ENCODE measurements around the gene ZNF783.
"Not testable (repeated sequence)": the region's sequence is repeated elsewhere in the genome, so short reads cannot be mapped to it uniquely, and the experiment has no call there.

ZNF783 gene

GRCh38 chr7:149240637-149241036, 21.4 kb upstream of the ZNF783 start:
- no peak for DNase-seq (ENCODE audit: low spot score)

GRCh38 chr7:149241696-149242095, 20.3 kb upstream of the ZNF783 start:
- DNase-seq (ENCODE audit: low spot score), result no peak

DNA sequence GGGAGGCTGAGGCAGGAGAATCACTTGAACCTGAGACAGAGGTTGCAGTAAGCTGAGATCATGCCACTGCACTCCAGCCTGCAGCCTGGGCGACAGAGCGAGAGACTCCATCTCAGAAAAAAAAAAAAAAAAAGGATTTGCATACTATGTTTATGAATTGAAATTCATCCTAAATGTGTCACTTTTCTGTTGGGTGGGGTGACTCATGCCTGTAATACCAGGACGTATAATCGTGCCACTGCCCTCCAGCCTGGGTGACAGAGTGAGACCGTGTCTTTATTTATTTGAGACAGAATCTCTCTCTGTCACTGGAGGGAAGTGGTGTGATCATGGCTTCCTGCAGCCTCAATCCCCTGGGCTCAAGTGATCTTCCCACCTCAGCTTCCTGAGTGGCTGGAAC, 16.8 kb upstream of the ZNF783 start:
- peak; percentile 36 for DNase-seq (ENCODE audit: low spot score)

- no peak for DNase-seq (ENCODE audit: low spot score)
Measured at GRCh38 chr7:149245744-149246143, 16.3 kb upstream of the ZNF783 start.

DNA sequence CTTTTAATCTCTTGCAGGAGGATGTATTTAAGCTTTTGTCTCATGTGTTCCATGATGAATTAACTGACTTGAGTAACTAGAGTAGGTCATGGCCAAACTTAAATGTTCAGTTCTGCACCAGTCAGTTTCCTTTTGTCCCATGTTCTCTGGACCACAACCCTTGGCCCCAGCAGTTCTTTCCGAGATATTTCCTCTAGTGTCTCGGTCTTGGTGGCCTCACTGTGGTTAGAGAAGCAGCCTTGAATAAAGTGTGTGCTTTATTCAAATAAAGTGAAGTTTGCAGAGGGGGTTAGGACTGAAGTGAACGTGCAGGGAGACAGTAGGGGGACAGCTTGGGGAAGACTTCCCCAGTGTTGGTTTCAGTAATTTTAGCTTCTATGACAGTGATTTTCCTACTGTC, 13.2 kb upstream of the ZNF783 start:
- no peak for DNase-seq (ENCODE audit: low spot score)

DNA sequence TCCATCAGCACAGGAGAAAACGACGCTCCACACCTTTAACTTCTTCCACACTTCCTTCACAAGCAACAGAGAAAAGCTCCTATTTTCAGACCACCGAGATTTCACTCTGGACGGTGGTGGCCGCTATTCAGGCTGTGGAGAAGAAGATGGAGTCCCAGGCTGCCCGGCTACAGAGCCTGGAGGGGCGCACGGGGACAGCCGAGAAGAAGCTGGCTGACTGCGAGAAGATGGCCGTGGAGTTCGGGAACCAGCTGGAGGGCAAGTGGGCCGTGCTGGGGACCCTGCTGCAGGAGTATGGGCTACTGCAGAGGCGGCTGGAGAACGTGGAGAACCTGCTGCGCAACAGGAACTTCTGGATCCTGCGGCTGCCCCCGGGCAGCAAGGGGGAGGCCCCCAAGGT, 11.8 kb upstream of the ZNF783 start:
- DNase-seq (ENCODE audit: low spot score), result not testable (repeated sequence)

GRCh38 chr7:149251518-149251917, 10.5 kb upstream of the ZNF783 start:
- not testable (repeated sequence) for DNase-seq (ENCODE audit: low spot score)

DNA sequence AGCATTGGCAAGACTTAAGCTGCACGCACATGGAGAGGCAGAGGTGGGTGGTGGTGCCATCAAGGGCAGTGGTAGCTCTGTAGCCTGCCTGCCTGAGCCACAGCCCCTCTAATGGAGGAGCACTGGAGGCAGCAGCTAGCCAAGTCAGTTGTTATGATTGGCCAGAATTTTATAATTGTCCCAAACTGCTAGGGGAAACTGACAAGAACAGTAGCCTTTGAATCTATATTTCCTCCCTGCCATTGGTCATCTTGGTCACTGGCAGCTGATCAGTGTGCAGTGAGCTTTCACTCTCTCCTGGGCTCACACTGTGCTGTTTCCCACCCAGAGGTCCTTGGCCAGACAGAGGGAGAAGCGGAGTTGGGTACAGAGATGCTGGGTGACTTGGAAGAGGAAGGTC, 9.6 kb upstream of the ZNF783 start:
- no peak for DNase-seq (ENCODE audit: low spot score)

- no peak for DNase-seq (ENCODE audit: low spot score)
Measured at GRCh38 chr7:149253665-149254064, 8.3 kb upstream of the ZNF783 start.

DNA sequence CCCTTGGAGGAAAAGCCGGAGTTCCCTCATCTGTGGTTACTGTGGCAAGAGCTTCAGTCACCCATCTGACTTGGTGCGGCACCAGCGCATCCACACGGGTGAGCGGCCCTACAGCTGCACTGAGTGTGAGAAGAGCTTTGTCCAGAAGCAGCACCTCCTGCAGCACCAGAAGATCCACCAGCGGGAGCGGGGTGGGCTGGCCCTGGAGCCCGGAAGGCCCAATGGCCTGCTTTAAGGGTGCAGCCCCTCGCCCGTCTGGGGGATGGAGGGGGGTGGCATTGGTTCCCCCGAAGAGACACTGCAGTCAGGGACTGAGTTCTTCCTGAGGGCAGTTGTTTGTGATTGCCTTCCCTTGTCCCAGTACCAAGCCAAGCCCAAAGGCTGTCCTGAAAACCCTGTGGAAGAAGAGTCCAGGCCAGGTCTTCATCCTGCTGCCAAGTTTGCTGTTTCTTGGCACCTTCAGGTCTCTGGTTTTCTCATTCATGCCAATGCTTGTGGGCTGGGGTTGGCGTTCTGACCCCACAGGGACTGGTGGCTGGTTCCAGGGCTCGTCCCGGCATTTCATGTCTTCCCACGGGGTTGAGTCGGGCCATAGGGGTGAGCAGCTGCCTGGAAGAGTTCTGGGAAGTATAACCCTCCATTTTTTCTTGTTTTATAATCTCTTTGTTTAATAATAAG, 7.7 kb upstream of the ZNF783 start:
- no peak for DNase-seq (ENCODE audit: low spot score)

DNA sequence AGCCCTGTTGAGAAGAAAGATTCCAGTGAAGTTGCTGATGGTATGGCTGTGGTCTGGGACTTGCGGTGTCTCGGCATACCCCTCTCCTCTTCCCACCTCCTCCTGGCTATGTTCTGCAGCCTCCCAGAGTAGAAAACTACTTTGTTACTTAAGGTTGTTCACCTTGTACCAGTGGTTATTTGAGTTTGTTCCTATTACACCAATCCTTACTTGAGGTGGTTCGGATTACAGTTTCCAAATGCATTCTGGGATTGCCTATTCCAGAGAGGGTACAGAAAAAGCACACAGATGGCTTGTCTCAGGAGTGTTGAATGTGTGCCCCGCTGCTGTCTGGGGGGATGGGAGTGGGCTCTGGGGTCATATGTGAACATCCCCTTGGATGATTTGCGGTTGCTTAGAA, 6.8 kb upstream of the ZNF783 start:
- DNase-seq (ENCODE audit: low spot score), result no peak

DNA sequence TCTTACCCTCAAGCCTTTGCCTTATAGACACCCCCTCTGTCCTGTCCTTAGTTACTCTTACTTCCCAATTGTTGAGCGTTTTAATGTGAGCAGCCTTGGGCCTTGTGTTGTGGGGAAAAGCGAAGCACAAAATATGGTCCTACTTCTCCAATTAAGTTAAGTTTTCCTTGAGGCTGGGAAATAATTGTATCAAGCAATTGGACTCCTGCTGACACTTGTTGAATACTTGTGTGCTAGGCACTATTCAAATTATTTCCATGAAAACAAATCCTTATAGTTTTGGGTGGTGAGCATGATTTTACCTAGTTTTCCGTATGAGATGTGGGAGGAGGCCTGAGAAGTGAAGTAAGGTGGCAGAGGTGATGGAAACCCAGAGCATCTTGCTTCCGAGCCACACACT, 5.4 kb upstream of the ZNF783 start:
- no peak for DNase-seq (ENCODE audit: low spot score)

GRCh38 chr7:149257146-149257545, 4.8 kb upstream of the ZNF783 start:
- DNase-seq (ENCODE audit: low spot score), result no peak

- DNase-seq (ENCODE audit: low spot score), result no peak
Measured at GRCh38 chr7:149261316-149261828, 624 bp upstream of the ZNF783 start.

- DNase-seq (ENCODE audit: low spot score), result no peak
Measured at GRCh38 chr7:149266451-149266850, 4.5 kb downstream of the ZNF783 start.

DNA sequence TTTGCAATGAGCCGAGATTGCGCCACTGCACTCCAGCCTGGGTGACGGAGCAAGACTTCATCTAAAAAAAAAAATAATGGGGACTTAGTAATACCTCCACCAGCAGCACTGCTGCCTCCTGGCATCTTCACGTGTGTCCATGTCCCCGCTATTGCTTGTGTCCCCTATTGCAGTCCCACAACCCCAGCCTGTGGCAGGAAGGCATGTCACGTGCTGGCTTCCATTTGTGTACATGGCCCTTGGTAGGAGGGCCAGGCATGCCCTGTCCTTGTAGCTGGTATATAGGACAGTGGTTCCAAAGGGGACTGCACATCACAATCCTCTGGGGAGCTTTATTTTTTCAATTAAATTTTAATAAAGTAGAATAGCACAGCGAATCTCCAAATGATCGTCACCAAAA, 5.7 kb downstream of the ZNF783 start:
- no peak for DNase-seq (ENCODE audit: low spot score)

DNA sequence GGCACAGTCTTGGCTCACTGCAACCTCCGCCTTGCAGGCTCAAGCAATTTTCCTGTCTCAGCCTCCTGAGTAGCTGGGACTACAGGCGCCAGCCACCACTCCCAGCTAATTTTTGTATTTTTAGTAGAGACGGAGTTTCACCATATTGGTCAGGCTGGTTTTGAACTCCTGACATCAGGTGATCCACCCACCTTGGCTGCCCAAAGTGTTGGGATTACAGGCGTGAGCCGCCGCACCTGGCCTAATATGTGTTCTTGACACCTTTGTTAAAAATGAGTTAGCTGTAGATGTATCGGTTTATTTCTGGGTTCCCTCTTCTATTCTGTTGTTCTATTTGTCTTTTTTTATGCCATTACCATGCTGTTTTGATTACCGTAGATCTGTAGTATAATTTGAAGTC, 12.4 kb downstream of the ZNF783 start:
- not testable (repeated sequence) for DNase-seq (ENCODE audit: low spot score)

- no peak for DNase-seq (ENCODE audit: low spot score)
Measured at GRCh38 chr7:149277871-149278270, 15.9 kb downstream of the ZNF783 start.

DNA sequence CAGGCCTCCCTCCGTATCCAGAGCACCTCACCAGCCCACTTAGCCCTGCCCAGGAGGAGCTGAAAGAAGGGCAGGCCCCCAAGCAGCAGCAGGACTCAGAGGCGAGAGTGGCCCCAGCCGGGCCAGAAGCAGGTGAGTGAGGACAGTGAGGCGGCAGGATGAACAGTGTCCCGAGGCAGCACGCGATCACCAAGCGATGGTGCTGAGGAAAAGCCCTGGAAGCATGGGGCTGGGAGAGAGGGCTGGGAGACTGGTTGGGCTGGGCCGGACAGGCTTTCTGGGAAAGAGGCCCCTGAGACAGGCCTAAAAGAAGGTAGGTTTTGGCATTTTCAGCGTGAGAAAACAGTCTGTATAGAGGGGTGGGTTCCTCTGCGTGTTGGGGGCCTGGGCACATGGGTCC, 16.4 kb downstream of the ZNF783 start:
- DNase-seq (ENCODE audit: low spot score), result no peak

DNA sequence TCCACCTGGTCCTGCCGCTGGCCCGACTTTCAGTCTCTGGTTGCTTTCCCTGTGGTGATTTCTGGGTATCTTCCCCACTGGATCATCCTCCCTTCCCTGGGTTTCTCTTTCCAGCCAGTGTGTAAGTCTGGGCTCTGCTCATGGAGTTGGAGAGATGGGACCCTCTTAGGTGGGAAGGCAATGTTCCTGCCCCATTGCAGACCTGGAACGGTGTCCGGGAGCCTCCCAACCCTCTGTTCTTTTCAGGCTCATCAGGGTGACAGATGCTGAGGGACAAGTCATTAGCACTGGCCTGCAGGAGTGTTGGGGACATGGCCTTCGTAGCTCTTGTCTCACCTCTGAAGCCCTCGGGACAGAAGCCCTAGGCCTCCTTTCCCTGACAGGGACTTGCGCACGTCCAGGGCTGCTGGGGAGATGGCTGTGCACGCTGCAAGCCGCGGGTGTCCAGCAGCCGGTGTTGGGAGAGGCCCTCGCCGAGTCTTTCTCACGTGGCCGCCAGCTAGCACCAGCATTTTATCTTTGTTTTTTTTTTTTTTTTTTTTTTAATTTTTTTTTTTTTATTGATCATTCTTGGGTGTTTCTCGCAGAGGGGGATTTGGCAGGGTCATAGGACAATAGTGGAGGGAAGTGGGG, 17.2 kb downstream of the ZNF783 start:
- no peak for DNase-seq (ENCODE audit: low spot score)

DNA sequence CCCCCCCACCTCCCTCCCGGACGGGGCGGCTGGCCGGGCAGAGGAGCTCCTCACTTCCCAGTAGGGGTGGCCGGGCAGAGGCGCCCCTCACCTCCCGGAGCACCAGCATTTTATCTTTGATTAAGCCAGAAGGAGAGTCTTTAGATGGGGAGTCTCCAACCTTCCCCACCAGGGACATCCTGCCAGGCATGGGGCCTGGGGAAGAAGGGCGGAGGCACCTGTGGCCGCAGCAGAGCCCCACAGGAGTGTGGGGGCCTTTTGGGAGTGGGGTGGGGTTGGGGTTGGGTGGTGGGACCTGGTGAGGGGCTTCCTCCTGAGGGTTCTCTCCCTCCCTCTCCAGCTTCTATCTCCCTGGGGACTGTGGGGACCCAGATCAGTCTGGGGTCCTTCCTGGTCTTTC, 18.2 kb downstream of the ZNF783 start:
- no peak for DNase-seq (ENCODE audit: low spot score)

DNA sequence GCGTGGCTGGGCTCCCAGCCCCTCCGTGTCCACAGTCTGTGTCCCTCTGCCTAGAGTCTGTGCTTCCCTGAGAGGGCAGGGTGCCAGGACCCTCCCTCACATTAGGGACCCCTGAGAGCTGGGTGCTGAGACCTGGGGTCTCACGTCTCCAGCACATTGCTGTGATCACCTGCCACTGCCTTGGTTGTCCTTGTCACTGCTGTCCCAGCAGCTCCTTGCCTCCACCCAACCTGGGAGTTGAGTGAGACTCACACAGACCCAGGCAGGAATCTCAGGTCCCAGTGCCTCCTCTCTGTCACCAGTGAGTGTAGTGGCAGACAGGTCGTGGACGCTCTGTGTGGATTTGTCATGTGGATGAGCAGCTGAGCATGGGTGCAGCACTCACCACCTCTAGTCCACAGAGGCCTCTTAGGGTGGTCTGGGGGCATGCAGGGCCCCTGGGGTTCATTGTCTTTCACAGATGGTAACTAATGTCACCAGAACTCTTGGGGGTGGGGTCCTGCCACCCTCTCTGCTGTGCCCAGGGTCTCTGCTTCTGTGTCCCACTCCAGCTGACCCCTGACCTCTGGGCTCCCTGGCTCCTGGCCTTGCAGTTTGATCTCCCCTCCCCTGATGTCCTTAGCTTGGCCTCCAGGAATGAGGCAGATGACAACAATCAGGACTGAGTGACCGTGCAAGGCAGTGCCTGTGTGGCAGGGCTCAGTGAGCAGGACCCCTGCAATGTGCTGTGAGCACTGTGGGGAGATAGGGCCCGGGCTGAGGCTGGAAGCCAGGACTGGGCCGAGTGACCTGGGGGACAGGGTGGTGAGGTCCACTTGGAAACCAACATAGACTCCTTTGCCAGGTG, 18.9 kb downstream of the ZNF783 start:
- DNase-seq (ENCODE audit: low spot score), result no peak

Data from hepatic stellate cell (primary cell).